GM10266 (cell line): ENCODE results near the gene NPHP4.

Source experiments
- DNase-seq: peaks from one replicate; pipeline ENCODE4 v3.0.0; 2012; ENCODE audit errors: extremely low spot score
- CTCF ChIP-seq: IDR thresholded peaks from 2 replicates; pipeline ENCODE4 v1.5.1; 2012; ENCODE audit warnings: mild to moderate bottlenecking, low read depth; ENCODE audit not compliant: control insufficient read depth, insufficient read depth; ENCODE audit errors: missing control alignments

NPHP4 gene

GRCh38 chr1:5998906-5999301 is 6.7 kb upstream of the NPHP4 start:
- DNase-seq: no peak

GRCh38 chr1:5998051-5998905 is 6.1 kb upstream of the NPHP4 start:
- DNase-seq: no peak
- TF ChIP-seq CTCF: no peak

More at GRCh38 chr1:5998906-5999301, 6.7 kb upstream of the NPHP4 start:
- no peak for TF ChIP-seq CTCF

- DNase-seq: no peak
- no peak for TF ChIP-seq CTCF
Measured at GRCh38 chr1:5997316-5997715, 5.1 kb upstream of the NPHP4 start.

GRCh38 chr1:5996641-5997270 is 4.5 kb upstream of the NPHP4 start:
- no peak for DNase-seq

GRCh38 chr1:5995871-5996630 is 3.8 kb upstream of the NPHP4 start:
- DNase-seq: no peak
- TF ChIP-seq CTCF: no peak

More at GRCh38 chr1:5996641-5997270, 4.5 kb upstream of the NPHP4 start:
- TF ChIP-seq CTCF: no peak

- peak; percentile 65 for DNase-seq
Measured at GRCh38 chr1:5994713-5995621, 2.7 kb upstream of the NPHP4 start.

More at GRCh38 chr1:5994713-5995621, 2.7 kb upstream of the NPHP4 start:
- peak; percentile 16 for TF ChIP-seq CTCF
